Measurements from ENCODE around the gene RBM7.

- TF ChIP-seq CTCF (IDR thresholded peaks at IDR 0.05; ENCODE audit: low read depth, low read length) (no peak), EZH2phosphoT487 (IDR thresholded peaks at IDR 0.05; ENCODE audit: low read depth) (no peak)
Measured at GRCh38 chr11:114441921-114442320, 41.5 kb downstream of the RBM7 start.

All from OCI-LY3 (cell line).